ENCODE measurements around the gene CHTF18. TPM values are rescaled to one million over a fixed set of nuclear protein-coding genes. Genes with fewer than 3 reads are reported as not detected.
A peak's percentile ranks its signal among the peaks of the same experiment; 100 is the strongest.

CHTF18 gene
- total and polyA plus RNA-seq, 10 of the 15 experiments (the other 5 are each of a cell fraction or from before 2014, with no cell fraction given): 1.6 to 87.8 (median 19.4) TPM

GRCh38 chr16:847151-847550 is 58.7 kb downstream of the CHTF18 start:
- Histone ChIP-seq H3K4me3 (no peak overlapping the region), H4K20me1 (ENCODE audit: control insufficient read depth, insufficient read depth) (no peaks in the 10 kb centered on the region), H3K27me3 (replicated peaks in 1 of 2; ENCODE audit: control insufficient read depth in 2 of 2, insufficient read depth in 2 of 2, low read length in 1 of 2) (no peaks in the 10 kb centered on the region), H3K4me2 (ENCODE audit: control insufficient read depth, insufficient read depth) (no peak overlapping the region), H3K4me1 (ENCODE audit: control insufficient read depth, insufficient read depth, low read length) (no peaks in the 10 kb centered on the region), H3K27ac (ENCODE audit: control insufficient read depth, insufficient read depth) (no peak overlapping the region), H3K9me3 (replicated peaks; ENCODE audit: control insufficient read depth, insufficient read depth, low read length) (peaks cover 6% of the 10 kb centered on the region; the same call in 1 of the 3 replicates), H3K9ac (ENCODE audit: control insufficient read depth, insufficient read depth, low read length) (no peak overlapping the region), H2AFZ (ENCODE audit: control insufficient read depth, low read depth, low read length) (no peak overlapping the region), H3K79me2 (ENCODE audit: control insufficient read depth, insufficient read depth, low read length) (no peaks in the 10 kb centered on the region), H3K36me3 (ENCODE audit: control insufficient read depth in 2 of 2, insufficient read depth in 2 of 2, low read length in 1 of 2) (no peaks in the 10 kb centered on the region)
- in situ Hi-C loops (cut with MboI): no loop called here
- BruUV-seq (replicated peaks): no TSS peak
- no peak for FAIRE-seq
- ChIA-PET SMC1A (ENCODE audit: uncharacterized antibody, unreplicated experiment) (no interaction called here), POLR2A (no interaction called here), CTCF (no interaction called here), RAD21 (ENCODE audit: unreplicated experiment) (no interaction called here)
- TF ChIP-seq HCFC1 (IDR thresholded peaks at IDR 0.05; ENCODE audit: low read length) (no peak), ZNF384 (IDR thresholded peaks at IDR 0.05; ENCODE audit: borderline replicate concordance, low read depth, low read length) (no peak), ATF2 (IDR thresholded peaks at IDR 0.05; ENCODE audit: low read length) (no peak), NR2C1 (IDR thresholded peaks at IDR 0.05) (no peak)
- no peak for DNase-seq (ENCODE audit: low read depth, low spot score)
- no peak for ATAC-seq
- WGBS (ENCODE audit: insufficient coverage, insufficient replicate concordance, low lambda C conversion rate, missing lambda C conversion rate): 84% methylated on average over 10 of the region's 10 CpGs
- intact Hi-C loops (cut with micrococcal nuclease; ENCODE audit: unreplicated experiment): no loop called here

MicroRNAs within 50 kb of the gene (microRNA counts, 767-probe panel; counts per million panel counts)
- microRNA hsa-miR-662: 516 counts per million, percentile 8 among the panel's probes with 10 or more counts

Small RNA genes lying within 50 kb of the gene (microRNA-seq; reads per million reads assigned to microRNA genes)
- not detected for gene MIR662

Small RNA genes lying within 50 kb of the gene (small RNA-seq; reads per million reads assigned to genes)
- gene MIR662: not detected

Other genes starting within 250 kb of the CHTF18 start
Only the 7 nearest of the 24 such genes appear.
- gene ANTKMT, start 67.5 kb upstream of the CHTF18 start, total RNA-seq (2014; rRNA removed): 38.4 and 51.7 TPM in 2 replicates
- 7.1 and 9.3 TPM in 2 replicates for gene ANTKMT, start 67.5 kb upstream of the CHTF18 start, total RNA-seq (2014; rRNA removed; fragmentation: Illumina TruSeq; extraction: Trizol)
- gene ANTKMT, start 67.5 kb upstream of the CHTF18 start, total RNA-seq (2021): 60.5 and 67.8 TPM in 2 replicates
- gene ANTKMT, start 67.5 kb upstream of the CHTF18 start, polyA plus RNA-seq (2011; rRNA removed): 3.3 and 5.6 TPM in 2 replicates
- gene ANTKMT, start 67.5 kb upstream of the CHTF18 start, polyA plus RNA-seq (2014; fragmentation: Illumina TruSeq; extraction: Trizol): 0.62 TPM in 1 of 2 replicates, not detected in the other
- 1 to 10 TPM in 1 of 2 experiments, under 1 TPM in 1; 0.58 to 3.1 TPM for gene ANTKMT, start 67.5 kb upstream of the CHTF18 start, polyA plus RNA-seq (2014; fragmentation: Nextera tagmentation; extraction: Ambion mirVana)
- gene ANTKMT, start 67.5 kb upstream of the CHTF18 start, polyA plus RNA-seq (2014; rRNA removed): 39.2 and 42.3 TPM in 2 replicates
- 10 to 100 TPM; 44.5 to 54.8 TPM for gene ANTKMT, start 67.5 kb upstream of the CHTF18 start, polyA plus RNA-seq (2016; fragmentation: Nextera tagmentation; extraction: Ambion mirVana)
- 12.2 and 16.2 TPM in 2 replicates for gene CCDC78, start 62.2 kb upstream of the CHTF18 start, total RNA-seq (2014; rRNA removed)
- gene CCDC78, start 62.2 kb upstream of the CHTF18 start, total RNA-seq (2014; rRNA removed; fragmentation: Illumina TruSeq; extraction: Trizol): 3.0 and 4.7 TPM in 2 replicates
- 16.2 and 18.7 TPM in 2 replicates for gene CCDC78, start 62.2 kb upstream of the CHTF18 start, total RNA-seq (2021)
- gene CCDC78, start 62.2 kb upstream of the CHTF18 start, polyA plus RNA-seq (2011; rRNA removed): 3.2 and 7.2 TPM in 2 replicates
- 1.1 and 2.5 TPM in 2 replicates for gene CCDC78, start 62.2 kb upstream of the CHTF18 start, polyA plus RNA-seq (2014; fragmentation: Illumina TruSeq; extraction: Trizol)
- under 1 TPM; 0.10 to 0.97 TPM for gene CCDC78, start 62.2 kb upstream of the CHTF18 start, polyA plus RNA-seq (2014; fragmentation: Nextera tagmentation; extraction: Ambion mirVana)
- gene CCDC78, start 62.2 kb upstream of the CHTF18 start, polyA plus RNA-seq (2014; rRNA removed): 26.2 and 32.6 TPM in 2 replicates
- gene CCDC78, start 62.2 kb upstream of the CHTF18 start, polyA plus RNA-seq (2016; fragmentation: Nextera tagmentation; extraction: Ambion mirVana): 1 to 10 TPM; 3.1 to 6.1 TPM
- 27.5 and 30.2 TPM in 2 replicates for gene HAGHL, start 61.5 kb upstream of the CHTF18 start, total RNA-seq (2014; rRNA removed)
- 8.5 and 9.5 TPM in 2 replicates for gene HAGHL, start 61.5 kb upstream of the CHTF18 start, total RNA-seq (2014; rRNA removed; fragmentation: Illumina TruSeq; extraction: Trizol)
- 44.5 and 48.2 TPM in 2 replicates for gene HAGHL, start 61.5 kb upstream of the CHTF18 start, total RNA-seq (2021)
- gene HAGHL, start 61.5 kb upstream of the CHTF18 start, polyA plus RNA-seq (2011; rRNA removed): 5.9 and 14.0 TPM in 2 replicates
- gene HAGHL, start 61.5 kb upstream of the CHTF18 start, polyA plus RNA-seq (2014; fragmentation: Illumina TruSeq; extraction: Trizol): 0.41 and 1.9 TPM in 2 replicates
- under 1 TPM; 0.23 to 0.68 TPM for gene HAGHL, start 61.5 kb upstream of the CHTF18 start, polyA plus RNA-seq (2014; fragmentation: Nextera tagmentation; extraction: Ambion mirVana)
- gene HAGHL, start 61.5 kb upstream of the CHTF18 start, polyA plus RNA-seq (2014; rRNA removed): 44.6 and 46.2 TPM in 2 replicates
- gene HAGHL, start 61.5 kb upstream of the CHTF18 start, polyA plus RNA-seq (2016; fragmentation: Nextera tagmentation; extraction: Ambion mirVana): 10 to 100 TPM; 18.8 to 23.5 TPM
- gene CIAO3, start 47.6 kb upstream of the CHTF18 start, total RNA-seq (2014; rRNA removed): 31.9 and 37.4 TPM in 2 replicates
- gene CIAO3, start 47.6 kb upstream of the CHTF18 start, total RNA-seq (2014; rRNA removed; fragmentation: Illumina TruSeq; extraction: Trizol): 12.7 TPM in 2 replicates
- 30.2 and 33.5 TPM in 2 replicates for gene CIAO3, start 47.6 kb upstream of the CHTF18 start, total RNA-seq (2021)
- gene CIAO3, start 47.6 kb upstream of the CHTF18 start, polyA plus RNA-seq (2011; rRNA removed): 24.6 and 29.7 TPM in 2 replicates
- 4.9 and 11.5 TPM in 2 replicates for gene CIAO3, start 47.6 kb upstream of the CHTF18 start, polyA plus RNA-seq (2014; fragmentation: Illumina TruSeq; extraction: Trizol)
- 1 to 10 TPM; 1.4 to 4.0 TPM for gene CIAO3, start 47.6 kb upstream of the CHTF18 start, polyA plus RNA-seq (2014; fragmentation: Nextera tagmentation; extraction: Ambion mirVana)
- gene CIAO3, start 47.6 kb upstream of the CHTF18 start, polyA plus RNA-seq (2014; rRNA removed): 36.3 and 49.5 TPM in 2 replicates
- gene CIAO3, start 47.6 kb upstream of the CHTF18 start, polyA plus RNA-seq (2016; fragmentation: Nextera tagmentation; extraction: Ambion mirVana): 10 to 100 TPM; 36.3 to 37.5 TPM
- not detected in 2 replicates for gene MSLN, start 27.9 kb upstream of the CHTF18 start, total RNA-seq (2014; rRNA removed)
- not detected in 2 replicates for gene MSLN, start 27.9 kb upstream of the CHTF18 start, total RNA-seq (2014; rRNA removed; fragmentation: Illumina TruSeq; extraction: Trizol)
- not detected in 2 replicates for gene MSLN, start 27.9 kb upstream of the CHTF18 start, total RNA-seq (2021)
- 0.08 TPM in 1 of 2 replicates, not detected in the other for gene MSLN, start 27.9 kb upstream of the CHTF18 start, polyA plus RNA-seq (2011; rRNA removed)
- gene MSLN, start 27.9 kb upstream of the CHTF18 start, polyA plus RNA-seq (2014; fragmentation: Illumina TruSeq; extraction: Trizol): not detected in 2 replicates
- gene MSLN, start 27.9 kb upstream of the CHTF18 start, polyA plus RNA-seq (2014; fragmentation: Nextera tagmentation; extraction: Ambion mirVana): not detected
- gene MSLN, start 27.9 kb upstream of the CHTF18 start, polyA plus RNA-seq (2014; rRNA removed): not detected in 2 replicates
- gene MSLN, start 27.9 kb upstream of the CHTF18 start, polyA plus RNA-seq (2016; fragmentation: Nextera tagmentation; extraction: Ambion mirVana): not detected
- gene RPUSD1, start 239 bp upstream of the CHTF18 start, total RNA-seq (2014; rRNA removed): 40.9 and 48.3 TPM in 2 replicates
- gene RPUSD1, start 239 bp upstream of the CHTF18 start, total RNA-seq (2014; rRNA removed; fragmentation: Illumina TruSeq; extraction: Trizol): 7.3 and 9.7 TPM in 2 replicates
- gene RPUSD1, start 239 bp upstream of the CHTF18 start, total RNA-seq (2021): 47.4 and 49.7 TPM in 2 replicates
- 3.4 and 9.4 TPM in 2 replicates for gene RPUSD1, start 239 bp upstream of the CHTF18 start, polyA plus RNA-seq (2011; rRNA removed)
- gene RPUSD1, start 239 bp upstream of the CHTF18 start, polyA plus RNA-seq (2014; fragmentation: Illumina TruSeq; extraction: Trizol): 0.36 and 4.0 TPM in 2 replicates
- 1 to 10 TPM in 1 of 2 experiments, under 1 TPM in 1; 0.55 to 1.2 TPM for gene RPUSD1, start 239 bp upstream of the CHTF18 start, polyA plus RNA-seq (2014; fragmentation: Nextera tagmentation; extraction: Ambion mirVana)
- gene RPUSD1, start 239 bp upstream of the CHTF18 start, polyA plus RNA-seq (2014; rRNA removed): 49.9 and 67.3 TPM in 2 replicates
- gene RPUSD1, start 239 bp upstream of the CHTF18 start, polyA plus RNA-seq (2016; fragmentation: Nextera tagmentation; extraction: Ambion mirVana): 10 to 100 TPM; 32.4 to 43.1 TPM
- not detected in 2 replicates for gene GNG13, start 12.1 kb downstream of the CHTF18 start, total RNA-seq (2014; rRNA removed)
- gene GNG13, start 12.1 kb downstream of the CHTF18 start, total RNA-seq (2014; rRNA removed; fragmentation: Illumina TruSeq; extraction: Trizol): not detected in 2 replicates
- not detected in 2 replicates for gene GNG13, start 12.1 kb downstream of the CHTF18 start, total RNA-seq (2021)
- not detected in 2 replicates for gene GNG13, start 12.1 kb downstream of the CHTF18 start, polyA plus RNA-seq (2011; rRNA removed)
- gene GNG13, start 12.1 kb downstream of the CHTF18 start, polyA plus RNA-seq (2014; fragmentation: Illumina TruSeq; extraction: Trizol): not detected in 2 replicates
- not detected for gene GNG13, start 12.1 kb downstream of the CHTF18 start, polyA plus RNA-seq (2014; fragmentation: Nextera tagmentation; extraction: Ambion mirVana)
- gene GNG13, start 12.1 kb downstream of the CHTF18 start, polyA plus RNA-seq (2014; rRNA removed): not detected in 2 replicates
- gene GNG13, start 12.1 kb downstream of the CHTF18 start, polyA plus RNA-seq (2016; fragmentation: Nextera tagmentation; extraction: Ambion mirVana): not detected

All from GM12878 (cell line).